Smooth muscle cell (in vitro differentiated cells): ENCODE results near the gene DHODH. TPM values are rescaled to one million over a fixed set of nuclear protein-coding genes. Genes with fewer than 3 reads are reported as not detected.

Experiments
- DNase-seq: peaks from one replicate; lab custom pipeline; 2025; ENCODE audit not compliant: unreplicated experiment; lab: John Stamatoyannopoulos, UW
- H2AFZ ChIP-seq: fragments of 200-600 bp; sonication (generic); 2 replicates; pipeline ENCODE4 v1.6.0; 2016; ENCODE audit warnings: antibody characterized with exemption, low read depth, mild to moderate bottlenecking
- H3F3A ChIP-seq: fragments of 200-600 bp; sonication (generic); 2 replicates; pipeline ENCODE4 v1.6.0; 2017; ENCODE audit warnings: antibody characterized with exemption, low read depth
- H3K27ac ChIP-seq: fragments of 200-600 bp; sonication (generic); 2 replicates; pipeline ENCODE4 v1.5.1; 2016; ENCODE audit warnings: low read depth, mild to moderate bottlenecking
- H3K27me3 ChIP-seq: fragments of 200-600 bp; sonication (generic); 2 replicates; pipeline ENCODE4 v1.6.1; 2016; ENCODE audit warnings: low read depth, mild to moderate bottlenecking
- H3K36me3 ChIP-seq: fragments of 200-600 bp; sonication (generic); 2 replicates; pipeline ENCODE4 v1.5.1; 2016; ENCODE audit warnings: low read depth
- H3K4me1 ChIP-seq: fragments of 200-600 bp; sonication (generic); 2 replicates; pipeline ENCODE4 v1.5.1; 2016; ENCODE audit warnings: low read depth
- H3K4me2 ChIP-seq: fragments of 200-600 bp; sonication (generic); 2 replicates; pipeline ENCODE4 v1.6.0; 2016; ENCODE audit warnings: mild to moderate bottlenecking
- H3K4me3 ChIP-seq: fragments of 200-600 bp; sonication (generic); 2 replicates; pipeline ENCODE4 v1.5.1; 2016; ENCODE audit warnings: mild to moderate bottlenecking
- H3K79me2 ChIP-seq: fragments of 200-600 bp; sonication (generic); 2 replicates; pipeline ENCODE4 v1.6.0; 2016; ENCODE audit warnings: low read depth, mild to moderate bottlenecking
- H3K9ac ChIP-seq: fragments of 200-600 bp; sonication (generic); 2 replicates; pipeline ENCODE4 v1.6.0; 2016; ENCODE audit warnings: low read depth
- H3K9me3 ChIP-seq: fragments of 200-600 bp; sonication (generic); replicated peaks from 2 replicates; pipeline ENCODE4 v1.5.1; 2016; ENCODE audit warnings: low read depth
- H4K20me1 ChIP-seq: fragments of 200-600 bp; sonication (generic); 2 replicates; pipeline ENCODE4 v1.6.0; 2016; ENCODE audit warnings: low read depth
- WGBS: methylation state at CpG from one replicate; pipeline ENCODE4 v1.1.7; 2016; ENCODE audit warnings: low lambda C conversion rate; 5-methylcytosine and 5-hydroxymethylcytosine counted together
- polyA plus RNA-seq: library from polyadenylated mRNA; unstranded; fragments of >200 nt; fragmentation: Nextera tagmentation; extraction: Ambion mirVana; gene quantifications from 2 replicates; pipeline ENCODE4 v1.2.1, GENCODE V29; 2016
- total RNA-seq: library from RNA; depleted of rRNA; stranded (reverse); fragments of >200 nt; gene quantifications from 2 replicates; pipeline ENCODE4 v1.2.3, GENCODE V29; 2014
- TF ChIP-seq, protein P1 (sequence below): fragments of 200-600 bp; sonication (generic); IDR thresholded peaks from 2 replicates; pipeline ENCODE4 v1.5.1; 2017; ENCODE audit warnings: borderline replicate concordance, mild to moderate bottlenecking, antibody characterized with exemption; ENCODE audit not compliant: insufficient read depth, poor library complexity, severe bottlenecking

Gene DHODH
- total RNA-seq: 5.0 and 5.1 TPM in 2 replicates
- 5.7 and 6.2 TPM in 2 replicates for polyA plus RNA-seq

- Histone ChIP-seq H4K20me1 (no peaks in the 10 kb centered on the region), H3K36me3 (no peaks in the 10 kb centered on the region), H2AFZ (peak within 1 kb of the TSS; percentile 88), H3K9ac (peak within 1 kb of the TSS; percentile 30), H3K4me3 (peak within 1 kb of the TSS; percentile 78), H3F3A (no peaks in the 10 kb centered on the region), H3K79me2 (no peaks in the 10 kb centered on the region), H3K4me2 (peak within 1 kb of the TSS; percentile 91), H3K27me3 (no peaks in the 10 kb centered on the region), H3K27ac (no peak within 1 kb of the TSS), H3K4me1 (peaks cover 4% of the 10 kb centered on the region), H3K9me3 (no peaks in the 10 kb centered on the region)
- TF ChIP-seq, protein P1, sequence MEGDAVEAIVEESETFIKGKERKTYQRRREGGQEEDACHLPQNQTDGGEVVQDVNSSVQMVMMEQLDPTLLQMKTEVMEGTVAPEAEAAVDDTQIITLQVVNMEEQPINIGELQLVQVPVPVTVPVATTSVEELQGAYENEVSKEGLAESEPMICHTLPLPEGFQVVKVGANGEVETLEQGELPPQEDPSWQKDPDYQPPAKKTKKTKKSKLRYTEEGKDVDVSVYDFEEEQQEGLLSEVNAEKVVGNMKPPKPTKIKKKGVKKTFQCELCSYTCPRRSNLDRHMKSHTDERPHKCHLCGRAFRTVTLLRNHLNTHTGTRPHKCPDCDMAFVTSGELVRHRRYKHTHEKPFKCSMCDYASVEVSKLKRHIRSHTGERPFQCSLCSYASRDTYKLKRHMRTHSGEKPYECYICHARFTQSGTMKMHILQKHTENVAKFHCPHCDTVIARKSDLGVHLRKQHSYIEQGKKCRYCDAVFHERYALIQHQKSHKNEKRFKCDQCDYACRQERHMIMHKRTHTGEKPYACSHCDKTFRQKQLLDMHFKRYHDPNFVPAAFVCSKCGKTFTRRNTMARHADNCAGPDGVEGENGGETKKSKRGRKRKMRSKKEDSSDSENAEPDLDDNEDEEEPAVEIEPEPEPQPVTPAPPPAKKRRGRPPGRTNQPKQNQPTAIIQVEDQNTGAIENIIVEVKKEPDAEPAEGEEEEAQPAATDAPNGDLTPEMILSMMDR: no peak
- 1% methylated on average over 57 of the region's 57 CpGs for WGBS
- peak; percentile 86 for DNase-seq
Measured at GRCh38 chr16:72008424-72009216, at the start of gene DHODH. DHODH (plus strand) TSS chr16:72008744; CDS start chr16:72008765, 21 bp downstream.

DNA sequence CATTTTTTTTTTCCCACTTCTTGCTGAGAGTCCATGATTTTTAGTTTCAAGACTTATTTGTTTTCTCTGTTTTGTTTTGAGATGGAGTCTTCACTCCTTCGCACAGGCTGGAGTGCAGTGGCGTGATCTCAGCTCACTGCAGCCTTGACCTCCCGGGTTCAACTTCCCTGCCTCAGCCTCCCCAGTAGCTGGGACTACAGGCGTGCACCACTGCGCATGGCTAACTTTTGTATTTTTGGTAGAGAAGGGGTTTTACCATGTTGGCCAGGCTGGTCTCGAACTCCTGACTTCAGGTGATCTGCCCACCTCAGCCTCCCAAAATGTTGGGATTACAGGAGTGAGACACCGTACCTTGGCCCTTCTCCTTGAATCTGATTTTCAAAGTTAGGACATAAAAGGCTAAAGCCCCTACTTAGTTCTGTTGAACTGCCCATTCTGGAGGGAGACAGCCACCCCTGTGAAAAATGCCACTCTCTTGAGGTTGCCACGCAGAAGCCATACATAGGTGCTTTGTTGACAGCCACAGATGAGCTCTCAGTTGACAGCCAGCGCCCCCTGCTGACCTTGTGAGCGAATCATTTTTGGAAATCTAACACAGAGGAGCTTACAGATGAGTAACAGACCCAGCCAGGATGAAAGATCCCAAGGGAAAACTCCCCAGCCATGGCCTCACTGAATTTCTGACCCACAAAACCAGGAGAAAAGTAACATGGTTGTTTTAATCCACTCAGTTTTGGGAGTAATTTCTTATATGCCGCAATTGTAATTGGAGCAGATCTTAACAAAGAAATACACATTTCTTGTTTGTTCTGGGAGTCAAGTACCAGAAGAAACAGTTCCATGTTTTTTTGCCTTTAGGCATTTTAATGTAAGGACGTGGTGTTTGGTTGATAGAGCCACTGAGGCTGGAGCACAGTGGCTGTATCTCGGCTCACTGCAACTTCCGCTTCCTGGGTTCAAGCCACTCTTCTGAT is 47.2 kb upstream of the DHODH start:
- H3K79me2 ChIP-seq: no peaks in the 10 kb centered on the region
- DNase-seq: peak; percentile 55
- H3K27me3 ChIP-seq: no peaks in the 10 kb centered on the region
- no peaks in the 10 kb centered on the region for H3K9me3 ChIP-seq
- H3F3A ChIP-seq: no peaks in the 10 kb centered on the region
- H3K9ac ChIP-seq: no peak overlapping the region
- no peak overlapping the region for H3K27ac ChIP-seq
- H4K20me1 ChIP-seq: no peaks in the 10 kb centered on the region
- H2AFZ ChIP-seq: no peak overlapping the region
- TF ChIP-seq, protein P1: peak; percentile 77
- H3K4me2 ChIP-seq: no peak overlapping the region
- H3K4me1 ChIP-seq: no peaks in the 10 kb centered on the region
- no peaks in the 10 kb centered on the region for H3K36me3 ChIP-seq
- 60% methylated on average over 14 of the region's 14 CpGs for WGBS
- H3K4me3 ChIP-seq: no peak overlapping the region

- 82% methylated on average over 9 of the region's 9 CpGs for WGBS
- H3K79me2 ChIP-seq: no peaks in the 10 kb centered on the region
- no peak overlapping the region for H3K4me3 ChIP-seq
- no peak overlapping the region for H2AFZ ChIP-seq
- no peak overlapping the region for H3K4me2 ChIP-seq
- H3K9me3 ChIP-seq: no peaks in the 10 kb centered on the region
- TF ChIP-seq, protein P1: no peak
- H3K36me3 ChIP-seq: no peaks in the 10 kb centered on the region
- no peaks in the 10 kb centered on the region for H3K4me1 ChIP-seq
- H3K9ac ChIP-seq: no peak overlapping the region
- no peak for DNase-seq
- no peaks in the 10 kb centered on the region for H3F3A ChIP-seq
- H4K20me1 ChIP-seq: no peaks in the 10 kb centered on the region
- H3K27ac ChIP-seq: no peak overlapping the region
- H3K27me3 ChIP-seq: no peaks in the 10 kb centered on the region
Measured at GRCh38 chr16:71963125-71963875, 45.2 kb upstream of the DHODH start.
